Kidney epithelial cell (primary cell): ENCODE results near the gene ADARB1. TPM values are rescaled to one million over a fixed set of nuclear protein-coding genes. Genes with fewer than 3 reads are reported as not detected.

ENCODE experiments used
- DNase-seq: peaks from one replicate; pipeline ENCODE4 v3.0.0-alpha.2; 2010; ENCODE audit warnings: low read depth
- H3K27me3 ChIP-seq: 2 replicates; pipeline ENCODE4 v1.6.0; 2011; ENCODE audit warnings: low read length; ENCODE audit not compliant: control insufficient read depth, insufficient read depth
- H3K36me3 ChIP-seq: 2 replicates; pipeline ENCODE4 v1.5.1; 2011; ENCODE audit warnings: low read length; ENCODE audit not compliant: control insufficient read depth, insufficient read depth
- H3K4me3 ChIP-seq: 2 replicates; pipeline ENCODE4 v1.5.1; 2011; ENCODE audit warnings: low read depth, mild to moderate bottlenecking, control low read depth, low read length
- total RNA-seq: library from RNA; depleted of rRNA; stranded (reverse); fragments of >200 nt; gene quantifications from 2 replicates; pipeline ENCODE4 v1.2.3, GENCODE V29; 2015
- TF ChIP-seq, protein P1 (sequence below): IDR thresholded peaks from 2 replicates; pipeline ENCODE4 v1.5.1; 2011; ENCODE audit warnings: mild to moderate bottlenecking, moderate library complexity, low read length, control low read depth, inconsistent platforms; ENCODE audit not compliant: insufficient read depth, poor library complexity, severe bottlenecking

The ADARB1 gene
- total RNA-seq, 1 donor from 2014 or later: 6.9 TPM

DNA sequence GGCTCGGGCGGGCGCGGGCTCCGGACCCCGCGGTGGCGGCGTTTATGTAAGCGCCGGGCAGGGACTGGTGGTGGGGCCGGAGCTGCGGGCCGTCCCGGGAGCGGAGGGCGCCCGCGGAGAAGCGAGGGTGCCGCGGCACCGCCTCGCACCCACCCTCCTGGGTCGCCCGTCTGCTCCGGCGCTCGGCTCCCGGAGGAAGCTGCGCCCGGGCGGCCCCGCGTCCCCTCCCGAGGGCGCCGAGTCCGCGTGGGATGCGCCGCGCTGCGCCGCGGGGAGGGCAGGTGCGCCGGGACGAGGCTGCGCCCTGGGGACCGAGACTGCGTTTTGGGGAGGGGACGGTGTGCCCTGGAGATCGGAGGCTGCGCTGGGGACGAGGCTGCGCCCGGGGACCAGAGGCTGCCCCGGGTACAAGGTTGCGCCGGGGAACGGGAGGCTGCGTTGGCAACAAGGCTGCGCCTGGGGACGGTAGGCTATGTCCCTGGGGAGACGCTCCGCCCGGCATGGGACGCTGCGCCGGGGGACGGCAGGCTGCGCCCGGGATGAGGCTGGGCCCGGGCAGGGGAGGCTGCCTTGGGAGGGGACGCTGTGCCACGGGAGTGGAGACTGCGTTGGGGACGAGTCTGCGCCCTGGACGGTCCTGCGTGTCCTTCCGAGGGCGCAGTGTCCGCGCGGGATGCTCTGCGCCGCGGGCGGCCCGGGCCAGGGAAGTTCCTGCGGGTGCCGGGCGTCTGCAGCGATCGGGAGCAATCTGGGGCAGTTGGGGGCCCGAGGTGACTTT lies 627 bp downstream of the ADARB1 start:
- TF ChIP-seq, protein P1, sequence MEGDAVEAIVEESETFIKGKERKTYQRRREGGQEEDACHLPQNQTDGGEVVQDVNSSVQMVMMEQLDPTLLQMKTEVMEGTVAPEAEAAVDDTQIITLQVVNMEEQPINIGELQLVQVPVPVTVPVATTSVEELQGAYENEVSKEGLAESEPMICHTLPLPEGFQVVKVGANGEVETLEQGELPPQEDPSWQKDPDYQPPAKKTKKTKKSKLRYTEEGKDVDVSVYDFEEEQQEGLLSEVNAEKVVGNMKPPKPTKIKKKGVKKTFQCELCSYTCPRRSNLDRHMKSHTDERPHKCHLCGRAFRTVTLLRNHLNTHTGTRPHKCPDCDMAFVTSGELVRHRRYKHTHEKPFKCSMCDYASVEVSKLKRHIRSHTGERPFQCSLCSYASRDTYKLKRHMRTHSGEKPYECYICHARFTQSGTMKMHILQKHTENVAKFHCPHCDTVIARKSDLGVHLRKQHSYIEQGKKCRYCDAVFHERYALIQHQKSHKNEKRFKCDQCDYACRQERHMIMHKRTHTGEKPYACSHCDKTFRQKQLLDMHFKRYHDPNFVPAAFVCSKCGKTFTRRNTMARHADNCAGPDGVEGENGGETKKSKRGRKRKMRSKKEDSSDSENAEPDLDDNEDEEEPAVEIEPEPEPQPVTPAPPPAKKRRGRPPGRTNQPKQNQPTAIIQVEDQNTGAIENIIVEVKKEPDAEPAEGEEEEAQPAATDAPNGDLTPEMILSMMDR: no peak
- no peak for DNase-seq
- H3K36me3 ChIP-seq: no peaks in the 10 kb centered on the region
- peaks cover 6% of the 10 kb centered on the region for H3K27me3 ChIP-seq
- peak overlapping the region; percentile 82 for H3K4me3 ChIP-seq

DNA sequence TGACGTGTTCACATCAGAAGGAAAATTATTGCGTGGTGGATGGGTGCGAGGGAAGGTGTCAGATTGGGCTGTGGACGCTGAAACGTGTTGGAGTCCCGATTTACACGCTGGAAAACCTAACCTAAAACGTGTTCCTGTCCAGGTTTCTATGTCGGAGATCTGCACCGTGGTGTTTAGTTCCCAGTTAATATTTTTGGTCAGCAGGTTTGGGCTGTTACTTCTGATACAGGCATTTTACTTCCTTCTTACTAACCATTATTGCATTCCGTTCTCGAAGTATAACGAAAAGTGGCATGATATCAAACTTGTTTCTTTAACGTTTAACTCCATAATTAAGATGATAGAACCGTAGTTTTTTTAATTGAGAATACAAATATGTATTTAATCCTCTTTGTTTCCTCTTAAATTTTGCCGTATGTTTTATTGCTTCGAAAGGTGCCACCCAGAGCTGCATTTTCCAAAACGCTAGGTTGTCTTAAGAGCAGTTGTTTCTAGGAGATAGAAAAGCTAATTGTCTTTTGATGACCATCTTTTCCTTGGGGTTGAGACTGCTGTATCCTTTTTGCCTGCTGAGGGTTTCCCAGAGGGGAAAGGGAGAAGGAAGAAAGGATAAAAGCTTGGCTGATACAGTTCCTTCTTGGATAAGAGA lies 1.3 kb downstream of the ADARB1 start:
- H3K4me3 ChIP-seq: peak overlapping the region; percentile 82
- no peak for DNase-seq
- H3K27me3 ChIP-seq: peaks cover 6% of the 10 kb centered on the region
- TF ChIP-seq, protein P1: no peak
- H3K36me3 ChIP-seq: no peaks in the 10 kb centered on the region

DNA sequence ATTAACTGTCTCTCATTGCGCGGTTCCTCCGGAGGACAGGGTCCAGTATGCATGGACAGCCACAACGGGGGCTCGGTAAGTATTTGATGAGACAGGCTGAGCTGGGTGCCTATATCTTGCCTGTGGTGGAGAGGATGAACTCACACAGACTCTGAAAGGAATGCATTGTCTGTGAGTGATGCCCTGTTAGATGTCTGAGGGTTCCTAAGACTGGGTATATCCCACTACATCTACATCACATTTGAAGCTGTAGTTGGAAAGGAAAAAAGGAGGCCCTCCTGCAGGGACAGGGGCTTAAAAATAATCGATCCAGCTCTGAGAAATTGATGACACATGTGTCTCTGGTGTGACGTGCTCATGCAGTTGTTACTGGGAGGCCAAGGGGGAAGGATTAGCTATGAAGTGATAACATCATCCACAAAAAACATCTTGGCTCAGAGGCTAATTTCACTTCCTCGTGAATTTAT lies 1.9 kb downstream of the ADARB1 start:
- TF ChIP-seq, protein P1: no peak
- Histone ChIP-seq H3K36me3 (no peaks in the 10 kb centered on the region), H3K27me3 (peaks cover 6% of the 10 kb centered on the region), H3K4me3 (no peak overlapping the region)
- DNase-seq: no peak

DNA sequence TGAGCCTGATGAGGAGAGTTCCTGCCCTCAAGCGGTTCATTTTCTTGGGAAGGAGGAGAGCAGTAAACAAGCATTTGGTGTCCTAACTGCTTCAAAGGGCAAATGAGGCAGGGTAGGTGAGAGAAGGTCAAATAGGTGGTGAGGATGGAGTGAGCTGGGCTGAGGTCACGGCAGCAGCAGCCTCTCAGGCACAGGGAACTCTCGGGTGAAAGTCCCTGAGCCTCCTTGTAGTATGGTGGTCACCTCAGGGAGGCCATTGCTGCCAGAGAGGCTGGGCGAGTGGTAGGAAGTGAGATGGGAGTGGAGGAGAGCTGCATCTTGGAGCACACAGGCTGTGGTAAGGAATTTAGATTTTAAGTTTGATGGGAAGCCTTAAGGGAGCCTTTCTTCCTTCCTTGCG lies 4.0 kb downstream of the ADARB1 start:
- H3K27me3 ChIP-seq: peaks cover 6% of the 10 kb centered on the region
- TF ChIP-seq, protein P1: no peak
- H3K36me3 ChIP-seq: no peaks in the 10 kb centered on the region
- H3K4me3 ChIP-seq: no peak overlapping the region
- DNase-seq: no peak

DNA sequence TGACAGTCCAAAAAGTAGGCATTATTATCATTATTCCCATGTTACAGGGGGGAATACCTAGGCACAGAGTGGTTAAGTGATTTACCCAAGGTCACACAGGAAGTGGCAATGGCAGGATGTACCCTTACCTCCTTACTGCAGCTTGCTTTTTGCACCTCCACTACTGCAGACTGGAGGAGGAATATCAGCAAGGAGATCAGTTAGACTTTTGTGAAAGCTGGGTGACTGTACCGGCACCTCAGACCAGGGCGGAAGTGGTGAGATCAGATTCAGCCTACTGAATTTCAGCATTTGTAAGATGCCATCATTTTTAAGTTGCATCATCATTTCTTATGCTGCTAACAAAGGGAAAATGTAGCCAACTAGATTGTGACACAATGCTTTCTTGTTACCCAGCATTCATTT lies 4.5 kb downstream of the ADARB1 start:
- Histone ChIP-seq H3K4me3 (no peak overlapping the region), H3K27me3 (peaks cover 6% of the 10 kb centered on the region), H3K36me3 (no peaks in the 10 kb centered on the region)
- no peak for DNase-seq
- TF ChIP-seq, protein P1: no peak
